CD4-positive, alpha-beta T cell treated with Interleukin-4 for 1 hour (primary cell): Measurements from ENCODE around the gene RLN3.

ENCODE experiments used
- DNase-seq, 2 donors: peaks; one replicate each; pipeline ENCODE4 v3.0.0-alpha.2; 2020 to 2022

The RLN3 gene, protein sequence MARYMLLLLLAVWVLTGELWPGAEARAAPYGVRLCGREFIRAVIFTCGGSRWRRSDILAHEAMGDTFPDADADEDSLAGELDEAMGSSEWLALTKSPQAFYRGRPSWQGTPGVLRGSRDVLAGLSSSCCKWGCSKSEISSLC

GRCh38 chr19:14027856-14028450, at the start of gene RLN3:
Gene RLN3, plus strand, starts transcription at chr19:14028148. Its CDS starts 57 bp downstream, at chr19:14028205.
- DNase-seq: no peak

DNA sequence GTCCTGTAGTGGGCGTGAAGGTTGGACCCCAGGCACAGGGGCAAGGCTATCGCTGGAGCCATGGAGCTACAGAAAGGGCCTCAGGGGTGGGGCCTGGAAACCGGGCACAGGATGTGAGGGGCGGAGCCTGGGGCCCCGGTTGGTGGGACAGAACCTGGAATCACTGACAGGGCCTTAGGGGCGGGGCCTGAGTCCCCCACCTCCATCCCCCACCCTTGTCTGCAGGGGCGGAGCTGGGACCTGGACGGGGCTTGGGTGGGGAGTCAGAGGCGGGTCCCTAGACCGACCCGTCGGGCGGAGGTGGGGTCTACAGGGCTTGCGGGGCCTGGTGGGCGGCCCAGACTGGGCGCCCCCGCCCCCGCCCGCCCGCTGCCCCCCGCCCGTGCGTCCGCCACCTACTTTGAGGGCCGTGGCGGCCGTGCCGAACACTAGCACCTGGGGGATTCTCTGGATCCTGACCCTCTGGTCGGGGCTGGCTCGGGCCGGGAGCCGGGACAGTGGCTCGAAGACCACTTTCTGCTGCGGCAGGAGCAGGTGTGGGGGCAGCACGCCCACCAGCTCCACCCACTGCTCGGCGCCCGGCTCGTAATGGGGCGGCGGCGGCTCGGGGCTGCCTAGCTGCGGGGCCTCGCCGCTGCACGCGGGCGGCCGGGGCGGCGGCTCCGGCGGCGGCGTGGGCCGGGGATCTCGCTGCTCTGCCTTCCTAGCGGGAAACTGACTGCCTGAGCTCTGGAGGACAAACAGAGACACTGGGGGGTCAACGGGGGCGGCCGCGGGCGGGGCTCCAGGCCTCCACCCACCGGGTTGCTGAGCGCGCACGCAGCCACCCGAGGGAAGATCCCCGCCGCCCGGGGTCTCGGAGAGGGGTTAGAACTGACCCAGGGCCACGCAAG, 49.4 kb upstream of the RLN3 start:
- DNase-seq: peak; percentile 46 to 55

GRCh38 chr19:13979244-13979615, 48.7 kb upstream of the RLN3 start:
- DNase-seq: no peak

DNA sequence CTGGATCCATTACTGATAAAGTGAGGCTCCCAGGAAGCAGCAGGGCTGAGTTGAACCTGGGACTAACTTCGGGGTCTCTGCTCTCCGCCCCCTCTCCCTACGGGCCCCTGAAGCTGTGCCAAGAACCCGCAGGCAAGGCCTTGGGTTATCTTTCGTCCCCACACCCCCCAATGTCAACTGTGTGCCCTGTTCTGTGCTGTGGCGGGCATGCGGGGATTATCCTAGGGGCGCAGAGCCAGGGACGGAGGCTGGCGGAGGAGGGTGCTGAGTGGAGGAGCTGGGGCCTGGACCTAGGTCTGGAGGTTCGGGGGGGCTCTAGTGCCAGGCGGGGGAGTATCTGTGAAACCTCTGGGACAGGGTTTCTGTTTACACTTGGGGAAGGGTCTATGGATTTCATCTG, 48.3 kb upstream of the RLN3 start:
- no peak for DNase-seq

DNA sequence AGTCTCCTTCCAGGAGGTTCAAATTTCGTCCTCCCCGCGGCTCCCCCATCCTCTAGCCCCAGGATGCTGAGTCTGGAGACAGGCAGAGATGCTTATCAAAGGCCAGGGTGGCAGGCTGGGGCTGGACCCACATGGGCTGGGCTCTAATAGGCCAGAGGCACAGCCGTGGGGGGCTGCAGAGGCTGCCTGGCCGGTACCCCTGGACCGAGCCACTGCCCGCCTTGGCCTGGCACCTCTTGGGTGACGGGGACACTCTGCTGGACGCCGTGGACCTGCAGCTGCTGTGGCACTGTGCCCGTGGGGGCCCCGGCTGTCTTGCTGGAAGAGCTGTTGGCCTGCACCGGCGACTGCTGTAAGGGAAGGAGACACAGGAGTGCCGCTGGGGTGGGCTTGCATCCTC, 47.6 kb upstream of the RLN3 start:
- no peak for DNase-seq

- no peak for DNase-seq
Measured at GRCh38 chr19:13981021-13981420, 46.9 kb upstream of the RLN3 start.

GRCh38 chr19:13981467-13981866, 46.5 kb upstream of the RLN3 start:
- DNase-seq: no peak

DNA sequence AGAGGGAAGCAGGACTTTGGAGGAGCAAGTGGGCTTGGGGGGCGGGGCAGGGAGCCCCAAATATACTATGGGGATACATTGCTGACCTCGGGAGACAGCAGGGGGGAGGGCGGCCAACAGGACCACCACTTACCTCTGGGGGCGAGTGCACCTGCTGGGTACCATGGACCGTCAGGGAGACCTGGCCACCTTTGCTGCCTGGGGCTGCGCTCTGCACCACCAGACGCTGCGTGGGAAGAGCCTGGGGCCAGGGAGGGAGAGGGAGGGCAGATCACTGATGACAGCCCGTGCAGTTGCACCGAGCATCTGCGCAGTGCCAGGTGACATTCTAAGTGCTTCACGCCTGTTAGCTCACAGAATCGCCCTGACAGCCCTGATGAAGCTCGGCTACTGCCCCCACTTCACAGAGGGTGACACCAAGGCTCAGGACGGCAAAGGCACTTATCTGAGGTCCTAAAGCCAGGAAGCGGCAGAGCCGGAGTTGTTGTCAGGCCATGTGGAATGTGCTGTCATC, 45.9 kb upstream of the RLN3 start:
- DNase-seq: no peak

GRCh38 chr19:13982773-13983172, 45.2 kb upstream of the RLN3 start:
- DNase-seq: no peak

DNA sequence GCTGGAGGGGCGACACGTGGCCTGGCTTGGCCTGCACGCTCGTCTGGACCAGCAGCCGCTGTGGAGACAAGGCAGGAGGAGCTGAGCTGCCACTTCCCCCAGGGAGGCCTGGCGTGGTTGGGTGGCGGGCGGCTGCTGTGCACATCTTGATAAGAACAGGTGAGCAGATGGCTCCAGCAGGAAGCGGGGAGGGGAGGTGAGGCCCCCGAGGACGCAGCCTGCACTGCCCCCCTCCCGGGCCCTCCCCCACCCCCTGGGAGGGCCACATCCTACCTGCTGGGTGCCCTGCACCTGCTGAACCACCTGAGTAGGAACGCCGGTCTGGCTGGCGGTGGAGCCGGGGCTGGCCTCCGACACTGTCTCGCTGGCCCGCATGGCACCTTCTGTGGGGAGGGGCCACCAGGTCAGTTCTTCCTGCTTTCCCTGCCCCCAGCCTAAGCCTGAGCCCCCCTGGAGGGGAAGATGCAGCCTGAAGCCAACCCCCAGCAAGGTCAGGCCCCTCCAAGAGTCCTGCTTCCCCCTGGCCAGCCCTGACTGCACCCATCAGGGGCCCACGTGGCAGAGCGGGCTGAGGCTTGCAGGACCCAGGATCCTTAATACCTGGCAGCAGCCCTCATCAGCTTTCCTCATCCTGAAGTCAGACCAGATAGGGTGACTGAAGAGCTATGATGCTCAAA, 44.6 kb upstream of the RLN3 start:
- peak; percentile 33 to 43 for DNase-seq

DNA sequence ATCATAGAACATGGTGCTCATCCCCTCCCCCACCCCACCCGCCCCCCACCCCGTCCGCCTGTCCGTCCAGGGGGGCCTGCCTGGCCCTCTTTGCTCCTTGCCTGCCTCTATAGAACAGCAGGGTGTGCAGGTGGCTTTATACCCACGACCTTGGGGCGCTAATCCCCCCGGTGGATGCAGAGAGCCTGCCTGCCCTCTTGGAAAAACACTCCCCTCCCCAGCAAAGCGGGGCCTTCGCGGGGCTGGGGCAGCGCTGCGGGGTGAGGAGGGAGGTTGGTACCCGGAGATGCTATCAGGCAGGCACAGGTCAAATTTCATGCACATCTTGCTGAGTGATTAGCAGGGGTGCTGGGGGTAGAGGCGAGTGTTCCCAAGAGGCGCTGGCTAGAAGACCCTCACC, 43.8 kb upstream of the RLN3 start:
- DNase-seq: no peak

DNA sequence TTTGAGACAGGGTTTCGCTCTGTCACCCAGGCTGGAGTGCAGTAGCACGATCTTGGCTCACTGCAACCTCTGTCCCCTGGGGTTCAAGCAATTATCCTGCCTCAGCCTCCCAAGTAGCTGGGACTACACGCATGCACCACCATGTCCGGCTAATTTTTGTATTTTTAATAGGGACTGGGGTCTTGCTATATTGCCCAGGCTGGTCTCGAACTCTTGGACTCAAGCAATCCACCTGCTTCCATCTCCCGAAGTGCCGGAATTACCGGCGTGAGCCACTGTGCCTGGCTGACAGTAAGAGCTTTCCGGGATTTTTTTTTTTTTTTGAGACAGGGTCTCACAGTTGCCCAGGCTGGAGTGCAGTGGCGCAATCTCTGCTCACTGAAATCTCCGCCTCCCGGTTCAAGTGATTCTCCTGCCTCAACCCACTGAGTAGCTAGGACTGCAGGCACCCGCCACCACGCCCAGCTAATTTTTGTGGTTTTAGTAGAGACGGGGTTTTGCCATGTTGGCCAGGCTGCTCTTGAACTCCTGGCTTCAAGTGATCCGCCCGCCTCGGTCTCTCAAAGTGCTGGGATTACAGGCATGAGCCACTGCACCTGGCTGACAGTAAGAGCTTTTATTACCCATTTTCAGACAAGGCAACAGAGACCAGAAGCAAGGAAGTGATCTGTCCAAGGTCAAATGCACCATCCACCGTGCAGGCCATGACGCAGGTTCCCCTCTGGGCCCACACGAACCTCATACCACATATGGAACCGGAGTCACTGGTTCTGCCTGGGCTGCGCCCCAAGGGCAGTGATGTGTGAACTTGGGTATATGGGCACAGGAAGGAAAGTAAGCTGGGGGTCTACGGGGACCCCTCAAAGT, 42.8 kb upstream of the RLN3 start:
- peak; percentile 38 to 62 for DNase-seq

- no peak for DNase-seq
Measured at GRCh38 chr19:13985771-13986347, 42.1 kb upstream of the RLN3 start.

DNA sequence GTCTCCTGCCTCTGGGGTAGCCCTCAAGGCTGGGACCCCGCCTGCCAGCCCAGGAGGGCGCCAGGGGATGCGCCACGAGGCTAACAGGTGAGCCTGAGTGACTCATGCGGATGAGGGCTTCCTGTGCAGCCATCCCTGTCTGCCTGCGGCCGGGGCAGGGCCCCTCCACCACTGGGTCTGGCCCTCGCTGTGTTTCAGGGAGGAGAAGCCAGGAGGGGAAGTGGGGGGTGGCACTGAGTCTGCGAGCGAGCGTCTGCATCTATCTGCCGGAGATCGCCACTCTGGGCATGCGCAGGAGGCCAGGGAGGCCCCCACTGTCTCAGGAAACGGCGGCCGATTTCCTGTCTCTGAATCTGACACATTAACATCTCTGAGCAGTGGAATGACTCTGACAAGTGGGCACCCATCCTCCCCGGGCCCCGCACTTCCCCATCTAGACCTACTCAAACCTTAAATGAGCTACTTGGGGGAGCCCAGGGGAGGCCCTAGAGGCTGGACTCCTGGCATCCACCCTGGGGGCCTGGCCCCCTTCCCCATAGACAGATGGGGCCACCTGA, 41.5 kb upstream of the RLN3 start:
- DNase-seq: peak; percentile 98 to 99

- DNase-seq: peak in 1 of 2 donors; percentile 32
Measured at GRCh38 chr19:13987101-13987890, 40.7 kb upstream of the RLN3 start.

GRCh38 chr19:13989487-13989886, 38.5 kb upstream of the RLN3 start:
- DNase-seq: no peak

DNA sequence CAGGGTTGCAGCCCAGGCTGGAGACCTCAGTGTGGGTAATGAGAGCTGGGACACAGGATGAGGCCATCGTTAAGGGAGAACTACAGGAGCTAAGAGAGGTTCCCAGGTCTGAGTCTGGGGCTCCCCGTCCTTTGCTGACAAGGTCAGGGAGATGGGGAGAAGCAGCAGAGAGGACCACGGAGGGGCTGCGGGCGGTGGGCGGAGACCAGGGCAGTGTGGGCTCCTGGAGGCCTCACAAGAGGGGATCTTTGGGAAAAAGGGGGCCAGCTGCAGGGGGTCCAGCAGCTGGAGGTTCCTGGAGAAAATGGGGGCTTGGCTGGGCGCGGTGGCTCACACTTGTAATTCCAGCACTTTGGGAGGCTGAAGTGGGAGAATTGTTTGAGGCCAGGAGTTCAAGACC, 37.9 kb upstream of the RLN3 start:
- no peak for DNase-seq

DNA sequence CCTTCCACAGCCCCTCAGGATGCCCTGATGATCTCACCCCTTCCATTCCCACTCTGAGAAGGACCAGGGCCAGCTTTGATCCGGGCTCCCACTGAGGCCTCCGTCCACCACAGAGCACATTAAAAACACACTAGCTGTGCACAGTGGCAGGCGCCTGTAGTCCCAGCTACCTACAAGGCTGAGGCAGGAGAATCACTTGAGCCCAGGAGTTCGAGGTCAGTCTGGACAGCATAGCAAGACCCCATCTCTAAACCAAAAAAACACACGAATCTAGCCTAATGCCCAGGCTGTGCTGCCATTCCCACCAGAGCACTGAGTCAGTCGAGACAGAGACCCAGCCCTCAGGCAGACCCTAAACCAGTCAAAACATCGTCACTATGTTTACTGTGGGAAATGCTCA, 35.9 kb upstream of the RLN3 start:
- no peak for DNase-seq

- no peak for DNase-seq
Measured at GRCh38 chr19:13993590-13994300, 34.2 kb upstream of the RLN3 start.
